HG03439 (cell line): ENCODE measurements around the gene BAHD1.

Experiments used
- ATAC-seq: cut with Tn5 transposase; IDR thresholded peaks from one replicate; pipeline ENCODE4 v1.9.1; 2021; ENCODE audit warnings: mild to moderate bottlenecking, moderate library complexity; ENCODE audit not compliant: unreplicated experiment

The BAHD1 gene

DNA sequence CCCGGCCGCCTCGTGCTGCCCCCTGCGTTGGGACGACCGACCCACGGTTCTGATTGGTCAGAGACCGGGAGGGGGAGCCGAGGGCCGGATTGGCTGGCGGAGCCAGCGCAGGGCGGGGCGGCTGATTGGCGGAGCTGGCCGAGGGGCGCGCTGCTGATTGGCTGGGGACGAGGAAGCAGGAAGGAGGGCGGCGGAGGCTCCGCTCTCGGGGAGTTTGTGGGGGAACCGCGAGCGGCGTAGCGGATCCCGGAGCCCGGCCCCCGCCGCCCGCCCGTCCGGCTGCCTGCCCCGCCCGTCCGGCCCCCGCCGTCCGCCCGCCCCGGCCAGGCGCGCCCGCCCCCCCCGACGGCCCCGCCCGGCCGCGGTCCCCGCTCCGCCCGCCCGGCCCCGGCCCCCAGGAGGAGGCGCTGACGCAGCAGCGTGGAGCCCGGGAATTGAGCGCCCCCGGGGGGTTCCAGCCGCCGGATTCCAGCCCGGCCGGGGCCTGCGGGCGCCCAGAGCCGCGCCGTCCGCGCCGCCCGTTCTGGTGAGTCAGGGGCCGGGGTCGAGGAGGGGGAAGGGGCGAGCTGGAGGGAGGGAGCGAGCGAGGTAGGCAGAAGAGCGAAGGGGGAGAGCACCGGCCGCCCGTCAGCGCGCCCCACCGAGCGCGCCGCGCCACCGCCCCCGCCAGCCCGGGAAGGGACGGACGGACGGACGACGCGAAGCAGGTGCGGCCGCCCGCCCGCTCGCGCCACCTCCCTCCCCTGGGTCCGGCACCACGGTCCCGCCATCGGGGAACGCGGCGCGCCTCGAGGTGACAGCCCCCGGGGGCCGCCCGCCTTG is at the start of gene BAHD1:
TSS of gene BAHD1 (plus strand) at position 211 of the 822 bp plus-strand sequence. CDS start 17,512 bp downstream, outside the sequence.
- ATAC-seq, result peak; percentile 87

DNA sequence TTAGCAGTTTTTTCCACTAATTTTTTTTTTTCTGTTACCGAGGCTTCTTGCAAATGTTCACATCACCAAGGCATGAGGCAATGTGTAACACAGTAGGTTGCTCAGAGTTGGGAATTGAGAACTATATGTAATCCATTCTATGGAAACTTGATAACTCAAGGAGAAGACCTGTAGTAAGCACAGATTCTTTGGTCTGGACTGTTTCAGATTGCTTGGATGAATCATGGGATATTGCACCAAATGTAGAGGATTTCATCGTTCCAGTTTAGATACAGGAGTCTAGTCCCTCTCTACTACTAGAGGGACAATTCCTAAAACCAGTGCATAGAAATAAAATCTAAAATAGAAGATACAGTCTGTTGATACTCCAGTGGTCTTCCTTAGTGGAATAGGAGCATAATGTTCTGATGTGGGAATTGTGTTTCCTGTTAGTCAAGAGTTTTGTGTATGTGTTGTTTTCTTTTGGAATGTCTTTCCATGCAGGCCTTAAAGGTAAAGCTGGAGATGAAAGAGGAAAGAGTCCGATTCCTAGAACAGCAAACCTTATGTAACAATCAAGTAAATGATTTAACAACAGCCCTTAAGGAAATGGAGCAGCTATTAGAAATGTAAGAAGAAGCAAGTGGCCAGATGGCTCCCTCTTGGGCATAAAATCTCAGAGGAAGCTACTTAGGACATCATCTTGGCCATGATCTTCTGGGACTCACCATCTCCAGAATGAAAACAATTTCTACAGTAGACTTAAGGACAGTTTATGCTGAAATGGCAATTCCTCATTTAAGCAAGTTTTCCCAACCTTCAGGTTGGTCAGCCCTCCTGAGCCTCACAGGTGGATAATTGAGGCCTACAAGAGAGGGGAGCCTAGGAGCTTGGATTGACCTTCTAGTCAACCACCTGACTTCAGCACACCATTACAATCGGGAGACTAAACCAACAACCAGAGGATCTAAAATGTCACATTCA is 47.5 kb upstream of the BAHD1 start:
- no peak for ATAC-seq

- no peak for ATAC-seq
These were observed 42.9 kb upstream of the BAHD1 start for GRCh38 chr15:40397688-40398412.

DNA sequence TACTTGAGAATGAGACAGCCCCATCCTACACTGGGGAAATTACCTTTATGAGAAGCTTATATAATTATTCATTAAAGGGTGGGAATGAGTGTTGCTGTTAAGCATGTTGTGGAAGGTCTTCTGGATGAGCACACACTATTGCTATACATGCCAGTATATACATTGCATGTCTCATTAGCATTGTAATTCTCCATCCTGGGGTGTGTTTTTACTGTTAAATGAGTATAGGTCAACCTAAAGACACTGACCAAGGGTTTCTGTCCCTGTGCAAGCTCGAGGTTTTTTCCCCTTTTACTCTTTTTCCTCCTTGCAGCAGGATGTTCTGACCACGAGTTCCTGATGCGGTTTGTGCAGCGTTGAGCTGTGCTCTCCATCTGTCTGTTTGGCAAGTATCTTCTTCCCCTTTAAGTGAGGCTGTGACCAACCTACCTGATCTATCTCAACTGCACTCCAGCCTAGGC is 42.3 kb upstream of the BAHD1 start:
- ATAC-seq, result peak; percentile 44

GRCh38 chr15:40399370-40399769 is 41.4 kb upstream of the BAHD1 start:
- no peak for ATAC-seq

DNA sequence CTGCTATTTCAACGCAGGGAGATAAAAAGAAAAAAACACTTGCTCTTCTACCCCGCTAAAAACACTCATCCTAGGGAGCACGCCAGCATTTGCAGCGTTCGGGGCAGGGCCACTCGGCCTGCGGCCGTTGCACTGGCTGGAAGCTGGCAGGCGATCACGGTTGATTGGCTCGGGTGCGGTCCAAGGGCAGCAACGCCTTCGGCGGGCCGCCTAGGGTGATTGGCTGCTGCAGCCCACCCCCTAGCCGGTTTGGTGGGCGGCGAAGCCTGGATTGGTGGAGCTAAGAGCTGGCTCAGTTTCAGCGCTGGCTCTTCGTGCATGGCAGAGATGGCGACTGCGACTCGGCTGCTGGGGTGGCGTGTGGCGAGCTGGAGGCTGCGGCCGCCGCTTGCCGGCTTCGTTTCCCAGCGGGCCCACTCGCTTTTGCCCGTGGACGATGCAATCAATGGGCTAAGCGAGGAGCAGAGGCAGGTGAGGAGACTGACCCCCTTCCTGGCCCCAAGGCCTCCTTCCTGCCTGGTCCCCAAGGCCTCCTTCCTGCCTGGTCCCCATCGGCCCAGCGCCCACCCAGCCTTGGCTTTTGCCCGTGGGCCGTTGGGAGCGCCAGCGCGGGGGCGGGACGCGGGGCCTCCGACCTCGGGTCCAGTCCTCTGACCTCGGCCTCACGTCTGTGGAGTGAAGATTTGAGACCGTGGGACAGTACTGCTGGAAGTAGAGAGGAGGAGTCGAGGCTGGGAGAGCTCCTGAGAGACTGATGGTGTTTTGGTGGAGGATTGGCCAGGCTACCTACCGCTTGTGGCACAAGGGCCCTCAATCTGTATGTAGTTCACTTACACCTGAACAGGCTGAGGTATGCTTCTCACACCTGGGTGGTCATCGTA is 35.0 kb upstream of the BAHD1 start, which contains the start of gene IVD:
TSS of gene IVD (plus strand) at position 295 of the 881 bp plus-strand sequence. CDS start at position 328, 33 bp downstream.
- ATAC-seq, result peak; percentile 83

DNA sequence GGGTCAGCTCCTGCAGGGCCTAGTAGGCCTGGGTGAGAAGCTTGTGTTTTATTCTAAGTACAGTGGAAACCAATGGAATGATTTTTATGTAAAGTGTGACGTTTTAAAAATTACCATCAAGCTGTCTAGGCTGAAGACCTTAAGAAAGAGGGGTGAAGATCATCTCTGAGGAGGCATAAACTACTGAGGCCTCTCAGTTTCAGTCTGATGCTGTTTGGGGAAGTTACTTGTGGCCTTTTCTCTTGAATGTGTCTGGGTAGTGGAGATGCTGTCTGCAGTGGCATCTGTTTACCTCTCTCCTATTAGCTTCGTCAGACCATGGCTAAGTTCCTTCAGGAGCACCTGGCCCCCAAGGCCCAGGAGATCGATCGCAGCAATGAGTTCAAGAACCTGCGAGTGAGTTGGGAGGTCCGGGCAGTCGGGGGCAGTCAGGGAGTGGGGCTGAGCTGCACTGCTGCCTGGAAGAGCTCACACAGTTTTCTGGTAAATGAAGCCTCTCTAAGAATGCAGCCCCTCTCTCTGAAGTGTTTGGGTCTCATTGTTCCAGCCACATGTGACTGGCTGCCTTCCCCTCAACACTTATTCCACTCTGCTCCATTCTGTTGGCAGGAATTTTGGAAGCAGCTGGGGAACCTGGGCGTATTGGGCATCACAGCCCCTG is 33.3 kb upstream of the BAHD1 start:
- peak; percentile 40 for ATAC-seq

- no peak for ATAC-seq
These were observed 31.4 kb upstream of the BAHD1 start for GRCh38 chr15:40409366-40409765.

DNA sequence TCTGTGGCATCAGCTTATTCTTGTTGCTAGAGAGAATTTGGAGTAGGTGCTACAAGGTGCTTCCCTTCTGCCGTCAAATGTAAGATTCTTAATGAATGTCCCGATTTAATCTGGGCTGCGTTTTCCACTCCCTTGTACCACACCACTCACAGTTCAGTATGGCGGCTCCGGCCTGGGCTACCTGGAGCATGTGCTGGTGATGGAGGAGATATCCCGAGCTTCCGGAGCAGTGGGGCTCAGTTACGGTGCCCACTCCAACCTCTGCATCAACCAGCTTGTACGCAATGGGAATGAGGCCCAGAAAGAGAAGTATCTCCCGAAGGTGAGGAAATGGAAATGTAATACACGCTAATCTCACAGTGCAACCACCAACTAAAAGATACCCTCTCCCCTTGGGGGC is 30.3 kb upstream of the BAHD1 start:
- ATAC-seq, result no peak

GRCh38 chr15:40412095-40412759 is 28.5 kb upstream of the BAHD1 start:
- no peak for ATAC-seq

GRCh38 chr15:40413036-40413435 is 27.7 kb upstream of the BAHD1 start:
- no peak for ATAC-seq

DNA sequence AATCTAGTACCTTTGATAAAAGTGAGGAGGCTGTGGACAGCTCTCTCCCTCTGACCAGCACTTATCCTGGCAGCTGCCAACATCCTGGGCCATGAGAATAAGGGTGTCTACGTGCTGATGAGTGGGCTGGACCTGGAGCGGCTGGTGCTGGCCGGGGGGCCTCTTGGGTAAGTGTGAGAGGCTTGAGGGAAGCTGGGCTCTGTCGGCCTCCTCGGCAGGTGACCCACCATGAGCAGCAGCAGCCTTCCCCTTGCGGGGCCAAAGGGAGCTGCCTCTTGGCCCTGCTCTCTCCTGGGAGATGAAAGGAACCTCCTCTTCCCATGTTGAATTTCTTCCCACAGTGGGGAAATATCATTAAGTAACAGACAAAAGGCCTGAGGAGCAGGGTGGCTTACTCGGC is 25.9 kb upstream of the BAHD1 start:
- no peak for ATAC-seq

DNA sequence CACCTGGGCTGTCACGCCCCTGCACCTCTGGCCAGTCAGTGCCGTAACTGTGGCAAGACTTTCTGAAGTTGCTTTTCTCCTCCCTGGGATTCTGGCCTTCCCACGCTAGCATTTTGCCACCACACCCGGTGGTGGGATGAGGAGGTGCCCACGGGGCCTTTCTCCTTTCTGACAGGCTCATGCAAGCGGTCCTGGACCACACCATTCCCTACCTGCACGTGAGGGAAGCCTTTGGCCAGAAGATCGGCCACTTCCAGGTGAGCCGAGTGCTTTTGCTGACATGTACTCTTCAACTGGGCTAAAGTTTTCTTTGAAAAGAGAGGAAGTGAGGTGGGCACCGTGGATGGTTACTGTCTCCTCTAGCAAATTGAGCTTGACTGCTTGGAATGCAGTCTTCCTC is 25.5 kb upstream of the BAHD1 start:
- no peak for ATAC-seq

DNA sequence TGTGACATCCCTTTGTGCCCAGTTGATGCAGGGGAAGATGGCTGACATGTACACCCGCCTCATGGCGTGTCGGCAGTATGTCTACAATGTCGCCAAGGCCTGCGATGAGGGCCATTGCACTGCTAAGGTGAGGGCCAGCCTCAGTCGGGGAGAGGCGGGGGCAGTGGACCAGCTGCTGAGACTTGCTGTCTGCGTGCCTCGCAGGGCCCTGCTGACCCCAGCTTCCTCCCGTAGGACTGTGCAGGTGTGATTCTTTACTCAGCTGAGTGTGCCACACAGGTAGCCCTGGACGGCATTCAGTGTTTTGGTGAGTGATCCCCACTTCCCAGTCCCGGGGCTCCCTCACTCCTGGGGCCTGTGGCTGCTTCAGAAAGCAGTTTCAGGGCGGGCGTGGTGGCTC is 24.7 kb upstream of the BAHD1 start:
- no peak for ATAC-seq

DNA sequence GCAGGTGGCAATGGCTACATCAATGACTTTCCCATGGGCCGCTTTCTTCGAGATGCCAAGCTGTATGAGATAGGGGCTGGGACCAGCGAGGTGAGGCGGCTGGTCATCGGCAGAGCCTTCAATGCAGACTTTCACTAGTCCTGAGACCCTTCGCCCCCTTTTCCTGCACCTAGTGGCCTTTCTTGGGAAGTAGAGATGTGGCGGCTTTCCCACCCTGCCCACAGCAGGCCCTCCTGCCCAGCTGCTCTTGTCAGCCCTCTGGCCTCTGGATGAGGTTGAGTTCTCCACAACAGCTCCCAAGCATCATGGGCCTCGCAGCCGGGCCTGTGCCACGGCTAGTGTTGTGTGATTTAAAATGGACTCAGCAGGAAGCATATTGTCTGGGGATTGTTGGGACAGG is 22.6 kb upstream of the BAHD1 start:
- ATAC-seq, result no peak

GRCh38 chr15:40420071-40420713 is 20.6 kb upstream of the BAHD1 start:
- no peak for ATAC-seq

DNA sequence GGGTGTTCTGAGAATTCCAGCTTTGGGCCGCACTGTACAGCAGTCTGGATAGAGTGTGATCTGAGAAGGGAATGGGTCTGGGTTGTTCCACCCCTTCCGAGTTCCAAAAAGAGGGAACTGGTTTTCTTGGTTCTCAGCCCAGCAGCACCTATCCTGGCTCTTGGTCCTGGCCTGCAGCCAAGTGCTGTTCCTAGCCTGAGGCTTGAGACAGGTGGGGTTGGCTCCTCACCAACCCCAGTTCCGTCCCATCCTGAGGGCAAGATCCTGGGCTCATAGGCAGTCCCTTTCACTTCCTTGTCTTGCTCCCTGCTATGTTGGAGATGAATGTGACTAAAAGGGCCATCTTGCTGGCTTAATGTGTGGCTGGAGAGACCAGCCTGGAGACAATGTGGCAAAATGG is 20.0 kb upstream of the BAHD1 start:
- ATAC-seq, result no peak
